BJ (cell line): ENCODE data around the gene CMC1. TPM values are rescaled to one million over a fixed set of nuclear protein-coding genes. Genes with fewer than 3 reads are reported as not detected.
A peak's percentile ranks its signal among the peaks of the same experiment; 100 is the strongest.

ENCODE experiments used
- CTCF ChIA-PET: fragments of 350-600 bp; formaldehyde crosslinking; extraction: SDS; loops from one replicate; lab custom pipeline; 2021; ENCODE audit warnings: antibody characterized with exemption, inconsistent platforms; lab: Yijun Ruan, JAX
- POLR2A ChIA-PET: fragments of 300-600 bp; sonication (Branson Sonifier 250); formaldehyde crosslinking; extraction: SDS; loops from one replicate; lab custom pipeline; 2021; ENCODE audit warnings: antibody characterized with exemption; lab: Charles Lee
- DNase-seq: peaks from one replicate; pipeline ENCODE4 v3.0.0-alpha.2; 2011; ENCODE audit warnings: low read depth
- H3K27me3 ChIP-seq: 2 replicates; pipeline ENCODE4 v1.6.0; 2011; ENCODE audit warnings: low read length; ENCODE audit not compliant: control insufficient read depth, insufficient read depth
- H3K36me3 ChIP-seq: 2 replicates; pipeline ENCODE4 v1.5.1; 2011; ENCODE audit warnings: low read length; ENCODE audit not compliant: control insufficient read depth, insufficient read depth
- H3K4me3 ChIP-seq: 2 replicates; pipeline ENCODE4 v1.5.1; 2011; ENCODE audit warnings: low read depth, mild to moderate bottlenecking, control low read depth, low read length
- CTCF ChIP-seq: IDR thresholded peaks from 2 replicates; pipeline ENCODE4 v1.5.1; 2011; ENCODE audit warnings: low read depth, mild to moderate bottlenecking, control low read depth, inconsistent platforms, low read length, moderate library complexity; ENCODE audit not compliant: insufficient read depth
- polyA plus RNA-seq: library from polyadenylated mRNA; depleted of rRNA; stranded (reverse); fragments of >200 nt; gene quantifications from 2 replicates; pipeline ENCODE4 v1.2.3, GENCODE V29; 2011

CMC1 gene
- polyA plus RNA-seq, 1 experiment: 8.8 TPM

- ChIA-PET POLR2A (no interaction called here), CTCF (interaction anchor here (0.8 to 1.4 kb wide), 4 partner anchors 18 to 1001 kb away, joined by 3 to 4 read pairs (median 3); no protein-coding TSS in a partner anchor)
- H3K36me3 ChIP-seq: peaks cover 5% of the 10 kb centered on the region
- DNase-seq: no peak
- H3K4me3 ChIP-seq: no peak overlapping the region
- H3K27me3 ChIP-seq: no peaks in the 10 kb centered on the region
- TF ChIP-seq CTCF: no peak
Observed at GRCh38 chr3:28326458-28326926, 85.1 kb downstream of the CMC1 start.

GRCh38 chr3:28328188-28329151 lies 87.1 kb downstream of the CMC1 start:
- Histone ChIP-seq H3K4me3 (no peak overlapping the region), H3K36me3 (peaks cover 5% of the 10 kb centered on the region), H3K27me3 (no peaks in the 10 kb centered on the region)
- DNase-seq: no peak
- ChIA-PET CTCF (interaction anchor here (0.7 to 2.7 kb wide), 5 partner anchors 9 to 616 kb away, joined by 3 to 18 read pairs (median 3); no protein-coding TSS in a partner anchor), POLR2A (no interaction called here)
- peak; percentile 48 for TF ChIP-seq CTCF

GRCh38 chr3:28334552-28334951 lies 93.1 kb downstream of the CMC1 start:
- peaks cover 7% of the 10 kb centered on the region for H3K36me3 ChIP-seq
- H3K27me3 ChIP-seq: no peaks in the 10 kb centered on the region
- no peak for DNase-seq
- ChIA-PET CTCF (interaction anchor here (0.7 to 2.6 kb wide), 3 partner anchors 10 to 623 kb away, joined by 3 to 11 read pairs (median 3); no protein-coding TSS in a partner anchor), POLR2A (no interaction called here)
- peak; percentile 12; the same call in 1 of the 2 replicates for TF ChIP-seq CTCF
- no peak overlapping the region for H3K4me3 ChIP-seq

- Histone ChIP-seq H3K4me3 (no peak overlapping the region), H3K36me3 (peaks cover 7% of the 10 kb centered on the region), H3K27me3 (no peaks in the 10 kb centered on the region)
- POLR2A ChIA-PET: no interaction called here
- no peak for DNase-seq
- no peak for TF ChIP-seq CTCF
- CTCF ChIA-PET: interaction anchor here (0.6 to 2.6 kb wide), 6 partner anchors 13 to 1081 kb away, joined by 3 to 11 read pairs (median 3); partner anchors contain the start of genes AZI2 and ZCWPW2
Observed at GRCh38 chr3:28335246-28335645, 93.8 kb downstream of the CMC1 start.

- ChIA-PET CTCF (interaction anchor here (1.5 kb wide), 1 partner anchor 15 kb away, joined by 6 read pairs; no protein-coding TSS in a partner anchor), POLR2A (no interaction called here)
- Histone ChIP-seq H3K4me3 (no peak overlapping the region), H3K36me3 (peaks cover 8% of the 10 kb centered on the region), H3K27me3 (no peaks in the 10 kb centered on the region)
- DNase-seq: no peak
- no peak for TF ChIP-seq CTCF
Observed at GRCh38 chr3:28337230-28337629, 95.8 kb downstream of the CMC1 start.
